ENCODE measurements around the gene RPL9.
"Not testable (repeated sequence)": the region's sequence is repeated elsewhere in the genome, so short reads cannot be mapped to it uniquely, and the experiment has no call there.

The RPL9 gene

DNA sequence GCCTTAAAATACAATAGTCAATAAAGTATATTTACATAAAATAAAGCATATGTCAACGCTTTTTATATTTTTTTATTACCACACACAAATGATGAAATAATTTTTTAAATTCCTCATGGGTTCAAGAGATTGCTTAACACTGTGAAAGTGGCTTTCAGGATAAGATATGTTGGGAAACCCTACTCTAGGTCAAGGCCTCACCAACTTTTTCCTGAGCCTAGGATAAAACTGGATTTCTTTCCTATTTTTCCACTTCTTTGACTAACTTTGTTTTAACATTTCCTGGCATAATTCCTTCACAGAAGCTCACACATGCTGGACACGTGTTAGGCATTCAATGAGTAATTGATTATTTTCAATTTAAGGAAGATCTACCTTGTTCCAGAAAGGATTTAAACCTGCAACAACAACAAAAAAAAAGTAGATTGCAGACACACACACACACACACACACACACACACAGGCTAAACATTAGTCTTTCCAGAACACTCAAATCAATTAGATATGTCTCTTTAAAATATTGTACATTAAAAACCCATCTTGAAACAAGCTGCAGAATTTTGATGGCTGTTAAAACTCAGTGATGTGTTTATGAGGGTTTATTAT lies 42.9 kb downstream of the RPL9 start:
- H3K9me3 ChIP-seq (ENCODE audit: control insufficient read depth, low read length), result no peaks in the 10 kb centered on the region
- H3K27ac ChIP-seq (ENCODE audit: low read depth, low read length, severe bottlenecking), result no peak overlapping the region
- no CpG with 5 or more reads among the region's 2 CpGs for WGBS, 2 experiments (ENCODE audit: insufficient coverage in 2 of 2)
- H3K4me3 ChIP-seq (ENCODE audit: extremely low read depth, insufficient read depth, low read length, poor library complexity, severe bottlenecking), result no peak overlapping the region
- no peaks in the 10 kb centered on the region for H3K4me1 ChIP-seq (ENCODE audit: control insufficient read depth, insufficient read depth, low read length, poor library complexity, severe bottlenecking)
- H3K36me3 ChIP-seq (ENCODE audit: control insufficient read depth, insufficient read depth, low read length), result no peaks in the 10 kb centered on the region

GRCh38 chr4:39411561-39411960 lies 47.2 kb downstream of the RPL9 start:
- not testable (repeated sequence) for H3K4me1 ChIP-seq (ENCODE audit: control insufficient read depth, insufficient read depth, low read length, poor library complexity, severe bottlenecking); H3K4me3 ChIP-seq (ENCODE audit: extremely low read depth, insufficient read depth, low read length, poor library complexity, severe bottlenecking); H3K27ac ChIP-seq (ENCODE audit: low read depth, low read length, severe bottlenecking); H3K36me3 ChIP-seq (ENCODE audit: control insufficient read depth, insufficient read depth, low read length); H3K9me3 ChIP-seq (ENCODE audit: control insufficient read depth, low read length)
- WGBS, 2 experiments (ENCODE audit: insufficient coverage in 2 of 2), result 90 to 98% methylated on average over 7 to 8 of the region's 8 CpGs

- Histone ChIP-seq H3K36me3 (ENCODE audit: control insufficient read depth, insufficient read depth, low read length) (no peaks in the 10 kb centered on the region), H3K4me3 (ENCODE audit: extremely low read depth, insufficient read depth, low read length, poor library complexity, severe bottlenecking) (no peak overlapping the region), H3K4me1 (ENCODE audit: control insufficient read depth, insufficient read depth, low read length, poor library complexity, severe bottlenecking) (no peaks in the 10 kb centered on the region), H3K9me3 (ENCODE audit: control insufficient read depth, low read length) (no peaks in the 10 kb centered on the region), H3K27ac (ENCODE audit: low read depth, low read length, severe bottlenecking) (no peak overlapping the region)
- 100% methylated on average over 2 of the region's 5 CpGs for WGBS, 2 experiments (ENCODE audit: insufficient coverage in 2 of 2)
Observed at GRCh38 chr4:39410415-39410814, 48.3 kb downstream of the RPL9 start.

GRCh38 chr4:39407584-39407885 lies 51.2 kb downstream of the RPL9 start:
- Histone ChIP-seq H3K4me1 (ENCODE audit: control insufficient read depth, insufficient read depth, low read length, poor library complexity, severe bottlenecking) (no peaks in the 10 kb centered on the region), H3K27ac (ENCODE audit: low read depth, low read length, severe bottlenecking) (no peak overlapping the region), H3K36me3 (ENCODE audit: control insufficient read depth, insufficient read depth, low read length) (no peaks in the 10 kb centered on the region), H3K9me3 (ENCODE audit: control insufficient read depth, low read length) (no peaks in the 10 kb centered on the region), H3K4me3 (ENCODE audit: extremely low read depth, insufficient read depth, low read length, poor library complexity, severe bottlenecking) (no peak overlapping the region)
- WGBS, 2 experiments (ENCODE audit: insufficient coverage in 2 of 2), result no CpG with 5 or more reads among the region's 1 CpG

DNA sequence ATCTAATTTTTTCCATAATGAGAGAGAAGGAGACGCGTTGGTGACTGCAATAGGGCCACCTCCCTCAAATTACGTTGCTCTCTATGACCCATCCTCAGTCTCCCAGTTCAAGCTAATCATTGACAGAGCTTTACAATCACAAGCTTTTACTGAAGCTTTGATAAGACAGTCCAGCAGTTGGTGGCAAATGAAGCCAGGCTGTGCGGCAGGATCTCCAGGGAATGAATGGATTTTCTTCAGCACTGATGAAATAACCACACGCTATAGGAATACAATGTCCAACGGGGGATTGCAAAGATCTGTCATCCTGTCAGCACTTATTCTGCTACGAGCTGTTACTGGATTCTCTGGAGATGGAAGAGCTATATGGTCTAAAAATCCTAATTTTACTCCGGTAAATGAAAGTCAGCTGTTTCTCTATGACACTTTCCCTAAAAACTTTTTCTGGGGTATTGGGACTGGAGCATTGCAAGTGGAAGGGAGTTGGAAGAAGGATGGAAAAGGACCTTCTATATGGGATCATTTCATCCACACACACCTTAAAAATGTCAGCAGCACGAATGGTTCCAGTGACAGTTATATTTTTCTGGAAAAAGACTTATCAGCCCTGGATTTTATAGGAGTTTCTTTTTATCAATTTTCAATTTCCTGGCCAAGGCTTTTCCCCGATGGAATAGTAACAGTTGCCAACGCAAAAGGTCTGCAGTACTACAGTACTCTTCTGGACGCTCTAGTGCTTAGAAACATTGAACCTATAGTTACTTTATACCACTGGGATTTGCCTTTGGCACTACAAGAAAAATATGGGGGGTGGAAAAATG lies 51.7 kb downstream of the RPL9 start, which contains the start of gene KLB:
Gene KLB, plus strand, starts transcription at position 168 of the 821 bp plus-strand sequence. Its CDS starts 20 bp downstream, at position 188.
- no peaks in the 10 kb centered on the region for H3K36me3 ChIP-seq (ENCODE audit: control insufficient read depth, insufficient read depth, low read length)
- no peak within 1 kb of the TSS for H3K27ac ChIP-seq (ENCODE audit: low read depth, low read length, severe bottlenecking)
- H3K4me3 ChIP-seq (ENCODE audit: extremely low read depth, insufficient read depth, low read length, poor library complexity, severe bottlenecking), result no peak within 1 kb of the TSS
- no peaks in the 10 kb centered on the region for H3K9me3 ChIP-seq (ENCODE audit: control insufficient read depth, low read length)
- WGBS, 2 experiments (ENCODE audit: insufficient coverage in 2 of 2), result 76 to 90% methylated on average over 5 of the region's 12 CpGs
- no peaks in the 10 kb centered on the region for H3K4me1 ChIP-seq (ENCODE audit: control insufficient read depth, insufficient read depth, low read length, poor library complexity, severe bottlenecking)
